GM21723 (cell line): Measurements from ENCODE around the gene TBC1D1.

ENCODE experiments used
- ATAC-seq: cut with Tn5 transposase; IDR thresholded peaks from one replicate; pipeline ENCODE4 v1.9.1; 2021; ENCODE audit warnings: mild to moderate bottlenecking, moderate library complexity; ENCODE audit not compliant: unreplicated experiment

TBC1D1 gene

GRCh38 chr4:38114386-38115150, 223.7 kb downstream of the TBC1D1 start:
- no peak for ATAC-seq

- no peak for ATAC-seq
These were observed 224.7 kb downstream of the TBC1D1 start for GRCh38 chr4:38115601-38116000.

GRCh38 chr4:38117591-38117990, 226.7 kb downstream of the TBC1D1 start:
- ATAC-seq, result no peak

GRCh38 chr4:38119668-38120385, 228.9 kb downstream of the TBC1D1 start:
- ATAC-seq, result no peak

GRCh38 chr4:38120772-38121171, 229.9 kb downstream of the TBC1D1 start:
- ATAC-seq, result no peak

- ATAC-seq, result no peak
These were observed 231.2 kb downstream of the TBC1D1 start for GRCh38 chr4:38122060-38122459.

GRCh38 chr4:38123555-38123954, 232.7 kb downstream of the TBC1D1 start:
- no peak for ATAC-seq

GRCh38 chr4:38124961-38125360, 234.1 kb downstream of the TBC1D1 start:
- ATAC-seq, result no peak

GRCh38 chr4:38125816-38126215, 234.9 kb downstream of the TBC1D1 start:
- no peak for ATAC-seq

GRCh38 chr4:38128478-38129459, 237.9 kb downstream of the TBC1D1 start:
- peak; percentile 55 for ATAC-seq

GRCh38 chr4:38129460-38130227, 238.8 kb downstream of the TBC1D1 start:
- no peak for ATAC-seq

- ATAC-seq, result no peak
These were observed 240.0 kb downstream of the TBC1D1 start for GRCh38 chr4:38130884-38131283.

- peak; percentile 27 for ATAC-seq
These were observed 240.6 kb downstream of the TBC1D1 start for GRCh38 chr4:38131371-38132091.

- peak; percentile 78 for ATAC-seq
These were observed 241.3 kb downstream of the TBC1D1 start for GRCh38 chr4:38132107-38132673.

GRCh38 chr4:38132843-38133662, 242.2 kb downstream of the TBC1D1 start:
- ATAC-seq, result no peak

GRCh38 chr4:38133711-38134480, 243.0 kb downstream of the TBC1D1 start:
- ATAC-seq, result no peak

GRCh38 chr4:38135201-38135600, 244.3 kb downstream of the TBC1D1 start:
- ATAC-seq, result no peak

GRCh38 chr4:38136604-38137003, 245.7 kb downstream of the TBC1D1 start:
- no peak for ATAC-seq
